HEK293 (cell line): Measurements from ENCODE around the gene DNASE1.

ENCODE experiments used
- TCF7L2 ChIP-seq: IDR thresholded peaks from 2 replicates; pipeline ENCODE4 v1.6.1; 2011; ENCODE audit warnings: low read depth, mild to moderate bottlenecking, inconsistent platforms, low read length, moderate library complexity, borderline replicate concordance
- TRIM28 ChIP-seq: IDR thresholded peaks from 2 replicates; pipeline ENCODE4 v1.6.1; 2011; ENCODE audit warnings: low read length, control low read depth, borderline replicate concordance
- ZNF10 ChIP-seq: fragments of 450-650 bp; formaldehyde crosslinking; IDR thresholded peaks from 2 replicates; pipeline ENCODE4 v1.5.1; 2017; ENCODE audit warnings: missing biosample characterization, missing genetic modification characterization
- ZNF146 ChIP-seq: fragments of 450-650 bp; formaldehyde crosslinking; IDR thresholded peaks from 2 replicates; pipeline ENCODE4 v1.5.1; 2016; ENCODE audit warnings: missing biosample characterization, missing genetic modification characterization
- ZNF221 ChIP-seq: fragments of 450-650 bp; formaldehyde crosslinking; IDR thresholded peaks from 2 replicates; pipeline ENCODE4 v1.5.1; 2017; ENCODE audit warnings: missing biosample characterization, missing genetic modification characterization, borderline replicate concordance
- ZNF274 ChIP-seq, 2 experiments: fragments of 200-500 bp in 1 of 2; fragments of 450-650 bp in 1 of 2; sonication (Bioruptor generic) in 1 of 2; formaldehyde crosslinking in 1 of 2; IDR thresholded peaks; 2 replicates each; pipeline versions ENCODE4 v1.5.1 to v1.6.1; 2014 to 2016; ENCODE audit warnings: borderline replicate concordance in 1 of 2, inconsistent platforms in 1 of 2, low read length in 1 of 2, missing biosample characterization in 1 of 2, missing genetic modification characterization in 1 of 2
- ZNF335 ChIP-seq: fragments of 450-650 bp; formaldehyde crosslinking; conservative IDR thresholded peaks from 2 replicates; pipeline ENCODE4 v1.5.1; 2016; ENCODE audit warnings: missing biosample characterization, missing genetic modification characterization
- ZNF704 ChIP-seq: fragments of 450-650 bp; formaldehyde crosslinking; IDR thresholded peaks from 2 replicates; pipeline ENCODE4 v1.5.1; 2016; ENCODE audit warnings: missing biosample characterization, missing genetic modification characterization
- ZSCAN30 ChIP-seq: fragments of 450-650 bp; IDR thresholded peaks from 2 replicates; pipeline ENCODE4 v1.5.1; 2018; ENCODE audit warnings: missing biosample characterization, mild to moderate bottlenecking, missing genetic modification characterization, moderate library complexity
- TF ChIP-seq, protein P1 (sequence below): fragments of 450-650 bp; formaldehyde crosslinking; IDR thresholded peaks from 2 replicates; pipeline ENCODE4 v1.5.1; 2016; ENCODE audit warnings: missing biosample characterization, missing genetic modification characterization
- TF ChIP-seq, protein P2 (sequence below): fragments of 450-650 bp; formaldehyde crosslinking; IDR thresholded peaks from 2 replicates; pipeline ENCODE4 v1.5.1; 2016; ENCODE audit warnings: missing biosample characterization, missing genetic modification characterization, borderline replicate concordance
- TF ChIP-seq, protein P3 (sequence below): fragments of 450-650 bp; formaldehyde crosslinking; IDR thresholded peaks from 2 replicates; pipeline ENCODE4 v1.5.1; 2016; ENCODE audit warnings: missing biosample characterization, missing genetic modification characterization, borderline replicate concordance
- TF ChIP-seq, protein P4 (sequence below): fragments of 450-650 bp; formaldehyde crosslinking; IDR thresholded peaks from 2 replicates; pipeline ENCODE4 v1.5.1; 2016; ENCODE audit warnings: missing biosample characterization, missing genetic modification characterization

GRCh38 chr16:3671424-3671823 lies 16.9 kb downstream of the DNASE1 start:
- TF ChIP-seq ZNF221 (tag by site-specific recombination) (no peak), TRIM28 (no peak), TCF7L2 (no peak), ZNF146 (tag by site-specific recombination) (no peak), ZNF10 (tag by site-specific recombination) (no peak), ZNF704 (tag by site-specific recombination) (no peak), ZSCAN30 (tag by site-specific recombination) (no peak), ZNF335 (tag by site-specific recombination) (no peak), ZNF274 (IDR thresholded peaks at IDR 0.05; ENCODE audit: low read length) (no peak), ZNF274 (tag by site-specific recombination; IDR thresholded peaks at IDR 0.05; ENCODE audit: borderline replicate concordance) (no peak)
- TF ChIP-seq, protein P1, sequence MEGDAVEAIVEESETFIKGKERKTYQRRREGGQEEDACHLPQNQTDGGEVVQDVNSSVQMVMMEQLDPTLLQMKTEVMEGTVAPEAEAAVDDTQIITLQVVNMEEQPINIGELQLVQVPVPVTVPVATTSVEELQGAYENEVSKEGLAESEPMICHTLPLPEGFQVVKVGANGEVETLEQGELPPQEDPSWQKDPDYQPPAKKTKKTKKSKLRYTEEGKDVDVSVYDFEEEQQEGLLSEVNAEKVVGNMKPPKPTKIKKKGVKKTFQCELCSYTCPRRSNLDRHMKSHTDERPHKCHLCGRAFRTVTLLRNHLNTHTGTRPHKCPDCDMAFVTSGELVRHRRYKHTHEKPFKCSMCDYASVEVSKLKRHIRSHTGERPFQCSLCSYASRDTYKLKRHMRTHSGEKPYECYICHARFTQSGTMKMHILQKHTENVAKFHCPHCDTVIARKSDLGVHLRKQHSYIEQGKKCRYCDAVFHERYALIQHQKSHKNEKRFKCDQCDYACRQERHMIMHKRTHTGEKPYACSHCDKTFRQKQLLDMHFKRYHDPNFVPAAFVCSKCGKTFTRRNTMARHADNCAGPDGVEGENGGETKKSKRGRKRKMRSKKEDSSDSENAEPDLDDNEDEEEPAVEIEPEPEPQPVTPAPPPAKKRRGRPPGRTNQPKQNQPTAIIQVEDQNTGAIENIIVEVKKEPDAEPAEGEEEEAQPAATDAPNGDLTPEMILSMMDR (tag by site-specific recombination) = no peak
- TF ChIP-seq, protein P2, sequence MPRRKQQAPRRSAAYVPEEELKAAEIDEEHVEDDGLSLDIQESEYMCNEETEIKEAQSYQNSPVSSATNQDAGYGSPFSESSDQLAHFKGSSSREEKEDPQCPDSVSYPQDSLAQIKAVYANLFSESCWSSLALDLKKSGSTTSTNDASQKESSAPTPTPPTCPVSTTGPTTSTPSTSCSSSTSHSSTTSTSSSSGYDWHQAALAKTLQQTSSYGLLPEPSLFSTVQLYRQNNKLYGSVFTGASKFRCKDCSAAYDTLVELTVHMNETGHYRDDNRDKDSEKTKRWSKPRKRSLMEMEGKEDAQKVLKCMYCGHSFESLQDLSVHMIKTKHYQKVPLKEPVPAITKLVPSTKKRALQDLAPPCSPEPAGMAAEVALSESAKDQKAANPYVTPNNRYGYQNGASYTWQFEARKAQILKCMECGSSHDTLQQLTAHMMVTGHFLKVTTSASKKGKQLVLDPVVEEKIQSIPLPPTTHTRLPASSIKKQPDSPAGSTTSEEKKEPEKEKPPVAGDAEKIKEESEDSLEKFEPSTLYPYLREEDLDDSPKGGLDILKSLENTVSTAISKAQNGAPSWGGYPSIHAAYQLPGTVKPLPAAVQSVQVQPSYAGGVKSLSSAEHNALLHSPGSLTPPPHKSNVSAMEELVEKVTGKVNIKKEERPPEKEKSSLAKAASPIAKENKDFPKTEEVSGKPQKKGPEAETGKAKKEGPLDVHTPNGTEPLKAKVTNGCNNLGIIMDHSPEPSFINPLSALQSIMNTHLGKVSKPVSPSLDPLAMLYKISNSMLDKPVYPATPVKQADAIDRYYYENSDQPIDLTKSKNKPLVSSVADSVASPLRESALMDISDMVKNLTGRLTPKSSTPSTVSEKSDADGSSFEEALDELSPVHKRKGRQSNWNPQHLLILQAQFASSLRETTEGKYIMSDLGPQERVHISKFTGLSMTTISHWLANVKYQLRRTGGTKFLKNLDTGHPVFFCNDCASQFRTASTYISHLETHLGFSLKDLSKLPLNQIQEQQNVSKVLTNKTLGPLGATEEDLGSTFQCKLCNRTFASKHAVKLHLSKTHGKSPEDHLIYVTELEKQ (tag by site-specific recombination) = no peak
- TF ChIP-seq, protein P3, sequence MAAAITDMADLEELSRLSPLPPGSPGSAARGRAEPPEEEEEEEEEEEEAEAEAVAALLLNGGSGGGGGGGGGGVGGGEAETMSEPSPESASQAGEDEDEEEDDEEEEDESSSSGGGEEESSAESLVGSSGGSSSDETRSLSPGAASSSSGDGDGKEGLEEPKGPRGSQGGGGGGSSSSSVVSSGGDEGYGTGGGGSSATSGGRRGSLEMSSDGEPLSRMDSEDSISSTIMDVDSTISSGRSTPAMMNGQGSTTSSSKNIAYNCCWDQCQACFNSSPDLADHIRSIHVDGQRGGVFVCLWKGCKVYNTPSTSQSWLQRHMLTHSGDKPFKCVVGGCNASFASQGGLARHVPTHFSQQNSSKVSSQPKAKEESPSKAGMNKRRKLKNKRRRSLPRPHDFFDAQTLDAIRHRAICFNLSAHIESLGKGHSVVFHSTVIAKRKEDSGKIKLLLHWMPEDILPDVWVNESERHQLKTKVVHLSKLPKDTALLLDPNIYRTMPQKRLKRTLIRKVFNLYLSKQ (tag by site-specific recombination) = no peak
- TF ChIP-seq, protein P4, sequence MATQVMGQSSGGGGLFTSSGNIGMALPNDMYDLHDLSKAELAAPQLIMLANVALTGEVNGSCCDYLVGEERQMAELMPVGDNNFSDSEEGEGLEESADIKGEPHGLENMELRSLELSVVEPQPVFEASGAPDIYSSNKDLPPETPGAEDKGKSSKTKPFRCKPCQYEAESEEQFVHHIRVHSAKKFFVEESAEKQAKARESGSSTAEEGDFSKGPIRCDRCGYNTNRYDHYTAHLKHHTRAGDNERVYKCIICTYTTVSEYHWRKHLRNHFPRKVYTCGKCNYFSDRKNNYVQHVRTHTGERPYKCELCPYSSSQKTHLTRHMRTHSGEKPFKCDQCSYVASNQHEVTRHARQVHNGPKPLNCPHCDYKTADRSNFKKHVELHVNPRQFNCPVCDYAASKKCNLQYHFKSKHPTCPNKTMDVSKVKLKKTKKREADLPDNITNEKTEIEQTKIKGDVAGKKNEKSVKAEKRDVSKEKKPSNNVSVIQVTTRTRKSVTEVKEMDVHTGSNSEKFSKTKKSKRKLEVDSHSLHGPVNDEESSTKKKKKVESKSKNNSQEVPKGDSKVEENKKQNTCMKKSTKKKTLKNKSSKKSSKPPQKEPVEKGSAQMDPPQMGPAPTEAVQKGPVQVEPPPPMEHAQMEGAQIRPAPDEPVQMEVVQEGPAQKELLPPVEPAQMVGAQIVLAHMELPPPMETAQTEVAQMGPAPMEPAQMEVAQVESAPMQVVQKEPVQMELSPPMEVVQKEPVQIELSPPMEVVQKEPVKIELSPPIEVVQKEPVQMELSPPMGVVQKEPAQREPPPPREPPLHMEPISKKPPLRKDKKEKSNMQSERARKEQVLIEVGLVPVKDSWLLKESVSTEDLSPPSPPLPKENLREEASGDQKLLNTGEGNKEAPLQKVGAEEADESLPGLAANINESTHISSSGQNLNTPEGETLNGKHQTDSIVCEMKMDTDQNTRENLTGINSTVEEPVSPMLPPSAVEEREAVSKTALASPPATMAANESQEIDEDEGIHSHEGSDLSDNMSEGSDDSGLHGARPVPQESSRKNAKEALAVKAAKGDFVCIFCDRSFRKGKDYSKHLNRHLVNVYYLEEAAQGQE = no peak
